Measurements from ENCODE around the gene ETFA.

Gene ETFA

GRCh38 chr15:76337059-76337695, 25.9 kb upstream of the ETFA start:
- TF ChIP-seq GATA1 (IDR thresholded peaks at IDR 0.05; ENCODE audit: low read depth, low read length) (no peak), POLR2A (IDR thresholded peaks at IDR 0.05; ENCODE audit: low read length) (no peak)
- DNase-seq: peak in 1 of 2 experiments; percentile 32

GRCh38 chr15:76336254-76337058, 25.2 kb upstream of the ETFA start, which contains the start of gene ISL2:
Gene ISL2, plus strand, starts transcription at chr15:76336773. Its CDS starts 111 bp downstream, at chr15:76336884.
- peak; percentile 45 to 61 for DNase-seq
- TF ChIP-seq GATA1 (IDR thresholded peaks at IDR 0.05; ENCODE audit: low read depth, low read length) (no peak), POLR2A (IDR thresholded peaks at IDR 0.05; ENCODE audit: low read length) (no peak)

DNA sequence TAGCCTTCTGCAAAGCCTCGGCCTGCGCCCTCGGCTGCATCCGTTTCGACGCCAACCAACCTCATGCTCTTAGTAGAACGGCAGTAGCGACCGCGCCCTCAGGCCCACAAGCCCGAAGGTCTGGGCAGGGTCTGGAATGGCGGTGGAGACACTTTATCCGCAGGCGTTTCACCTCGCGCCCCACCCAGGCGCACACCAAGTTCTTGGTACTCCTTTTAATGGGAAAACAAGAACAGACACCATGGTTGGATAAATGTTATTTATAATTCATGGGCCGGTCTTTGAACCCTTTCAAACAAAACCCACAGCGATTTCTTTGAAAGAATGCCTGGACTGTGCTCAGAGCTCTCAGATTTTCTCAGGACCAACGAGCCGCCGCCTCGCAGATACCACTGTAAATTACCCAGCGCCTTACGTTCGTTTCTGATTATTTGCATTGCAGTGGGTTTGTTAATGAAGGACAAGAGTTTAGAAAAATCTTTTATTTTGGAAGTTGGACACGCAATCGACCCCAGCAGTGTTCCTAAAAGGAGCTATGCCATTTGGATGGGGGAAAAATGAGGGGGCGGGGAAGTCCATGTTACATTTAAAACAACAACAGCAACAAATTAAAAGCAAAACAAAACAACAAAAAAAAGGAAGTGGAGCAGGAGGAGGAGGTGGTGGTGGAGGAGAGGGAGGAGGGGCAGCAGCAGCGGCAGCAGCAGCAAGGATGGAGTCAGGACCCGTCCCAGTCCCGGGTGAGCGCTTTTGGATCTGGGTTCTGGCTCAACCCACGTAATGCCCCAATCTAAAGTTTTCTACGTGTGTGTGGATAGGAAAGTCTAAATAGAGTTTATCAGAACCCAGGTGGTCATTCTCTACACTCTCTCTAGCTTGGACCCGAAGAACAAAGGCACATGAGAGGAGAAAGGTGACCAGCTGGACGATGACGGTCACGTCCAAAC, 24.3 kb upstream of the ETFA start:
- TF ChIP-seq POLR2A (IDR thresholded peaks at IDR 0.05; ENCODE audit: low read length): no peak
- TF ChIP-seq GATA1 (IDR thresholded peaks at IDR 0.05; ENCODE audit: low read depth, low read length): no peak
- peak; percentile 23 to 27 for DNase-seq

GRCh38 chr15:76334438-76335306, 23.4 kb upstream of the ETFA start:
- TF ChIP-seq POLR2A (IDR thresholded peaks at IDR 0.05; ENCODE audit: low read length) (no peak), GATA1 (IDR thresholded peaks at IDR 0.05; ENCODE audit: low read depth, low read length) (no peak)
- no peak for DNase-seq

- TF ChIP-seq POLR2A (IDR thresholded peaks at IDR 0.05; ENCODE audit: low read length) (no peak), GATA1 (IDR thresholded peaks at IDR 0.05; ENCODE audit: low read depth, low read length) (no peak)
- peak; percentile 23 to 37 for DNase-seq
These were observed 22.6 kb upstream of the ETFA start for GRCh38 chr15:76333720-76334437.

DNA sequence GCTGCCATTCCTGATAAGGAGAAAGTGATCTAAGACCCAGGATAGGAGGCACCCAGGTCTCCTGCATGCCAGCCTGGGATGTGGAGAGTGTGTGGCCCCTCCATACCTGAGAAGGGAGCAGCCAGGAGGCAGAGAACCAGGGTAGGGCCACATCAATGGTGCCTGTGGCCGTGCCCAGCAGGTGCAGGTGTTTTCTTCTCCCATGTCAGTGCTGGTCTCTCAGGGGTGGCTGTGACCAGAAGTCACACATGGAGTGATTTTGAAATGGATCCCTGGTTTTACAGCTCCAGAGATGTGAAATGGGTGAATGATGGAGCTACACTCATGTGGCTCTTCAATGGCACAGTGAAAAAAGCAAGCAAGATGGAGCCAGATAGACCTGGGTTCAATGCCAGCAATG, 22.0 kb upstream of the ETFA start:
- TF ChIP-seq GATA1 (IDR thresholded peaks at IDR 0.05; ENCODE audit: low read depth, low read length) (no peak), POLR2A (IDR thresholded peaks at IDR 0.05; ENCODE audit: low read length) (no peak)
- DNase-seq: no peak

DNA sequence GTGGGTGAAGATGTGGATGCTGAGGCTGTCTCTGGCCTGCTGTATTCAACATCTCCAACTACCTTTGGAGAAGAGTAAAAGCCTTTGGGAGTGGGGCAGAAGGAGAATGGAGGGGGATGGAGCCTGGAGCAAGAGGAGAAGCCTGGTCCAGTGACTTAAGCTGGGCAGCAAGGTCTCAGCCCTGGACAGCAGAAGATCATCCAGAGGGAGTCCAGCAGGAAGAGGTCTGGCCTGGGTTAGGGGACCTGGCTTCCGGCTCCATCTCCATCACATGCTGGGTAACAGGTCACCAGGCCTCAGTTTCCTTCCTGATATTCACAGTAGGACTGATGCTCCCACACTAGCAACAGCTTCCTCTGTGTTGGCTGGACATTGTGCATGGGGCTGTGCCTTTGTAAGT, 21.5 kb upstream of the ETFA start:
- TF ChIP-seq POLR2A (IDR thresholded peaks at IDR 0.05; ENCODE audit: low read length) (no peak), GATA1 (IDR thresholded peaks at IDR 0.05; ENCODE audit: low read depth, low read length) (no peak)
- no peak for DNase-seq

DNA sequence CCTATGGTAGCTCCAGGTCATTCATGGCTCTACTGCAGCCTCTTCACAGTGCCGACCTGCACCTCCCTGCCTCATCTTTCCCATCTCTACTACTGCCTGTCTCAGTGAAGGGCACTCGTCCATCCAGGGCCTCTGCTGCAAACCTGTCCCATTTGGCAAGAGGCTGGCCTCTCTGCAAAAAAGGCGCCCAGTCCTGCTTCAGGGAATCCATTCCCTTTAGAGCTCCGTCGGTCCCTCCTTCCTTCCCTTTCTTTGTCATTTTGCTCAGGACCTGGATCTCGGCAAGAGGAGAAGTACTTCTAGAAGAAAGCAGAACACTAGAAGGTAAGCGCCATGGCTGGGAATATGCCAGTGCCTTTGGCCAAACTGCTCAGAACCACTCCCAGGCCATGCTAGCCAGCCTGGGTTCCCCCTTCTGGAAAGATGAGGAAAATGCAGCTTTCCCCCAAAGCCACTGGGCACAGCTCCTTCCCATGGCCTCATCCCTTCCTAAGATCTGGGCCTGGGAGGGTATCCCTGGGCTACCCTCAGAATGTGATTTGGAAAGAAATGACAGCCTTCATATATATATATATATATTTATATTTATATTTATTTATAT, 18.9 kb upstream of the ETFA start:
- peak; percentile 34 to 46 for DNase-seq
- TF ChIP-seq POLR2A (IDR thresholded peaks at IDR 0.05; ENCODE audit: low read length): no peak
- no peak for TF ChIP-seq GATA1 (IDR thresholded peaks at IDR 0.05; ENCODE audit: low read depth, low read length)

- no peak for DNase-seq
- no peak for TF ChIP-seq POLR2A (IDR thresholded peaks at IDR 0.05; ENCODE audit: low read length)
- TF ChIP-seq GATA1 (IDR thresholded peaks at IDR 0.05; ENCODE audit: low read depth, low read length): no peak
These were observed 17.7 kb upstream of the ETFA start for GRCh38 chr15:76328958-76329357.

DNA sequence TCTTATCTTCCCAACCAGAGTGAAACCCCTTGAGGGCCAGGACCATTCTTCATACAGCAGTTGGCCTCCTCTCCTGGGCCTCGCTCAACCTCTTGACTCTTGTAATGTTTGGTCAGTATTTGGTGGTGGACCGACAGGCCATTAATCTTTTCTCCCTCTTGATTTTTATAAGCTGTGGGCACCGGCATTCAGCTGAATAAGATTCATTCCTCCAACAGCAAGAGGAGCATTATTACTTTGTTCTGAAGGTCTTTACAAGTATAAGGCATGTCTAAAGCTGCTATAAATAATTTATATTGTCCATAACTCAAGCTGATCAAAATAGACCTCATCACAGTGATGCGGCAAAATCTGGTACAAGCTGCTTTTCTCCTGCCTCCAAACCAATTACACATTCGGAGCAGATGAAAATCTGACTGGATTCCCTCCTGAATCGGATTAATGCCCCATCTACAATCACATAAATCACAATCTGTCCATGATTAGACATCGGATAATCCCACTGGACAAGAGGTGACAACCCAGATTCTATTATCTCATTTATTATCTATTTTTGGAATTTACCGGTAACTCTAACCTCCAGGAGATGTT, 16.9 kb upstream of the ETFA start:
- TF ChIP-seq GATA1 (IDR thresholded peaks at IDR 0.05; ENCODE audit: low read depth, low read length): no peak
- TF ChIP-seq POLR2A (IDR thresholded peaks at IDR 0.05; ENCODE audit: low read length): no peak
- no peak for DNase-seq

DNA sequence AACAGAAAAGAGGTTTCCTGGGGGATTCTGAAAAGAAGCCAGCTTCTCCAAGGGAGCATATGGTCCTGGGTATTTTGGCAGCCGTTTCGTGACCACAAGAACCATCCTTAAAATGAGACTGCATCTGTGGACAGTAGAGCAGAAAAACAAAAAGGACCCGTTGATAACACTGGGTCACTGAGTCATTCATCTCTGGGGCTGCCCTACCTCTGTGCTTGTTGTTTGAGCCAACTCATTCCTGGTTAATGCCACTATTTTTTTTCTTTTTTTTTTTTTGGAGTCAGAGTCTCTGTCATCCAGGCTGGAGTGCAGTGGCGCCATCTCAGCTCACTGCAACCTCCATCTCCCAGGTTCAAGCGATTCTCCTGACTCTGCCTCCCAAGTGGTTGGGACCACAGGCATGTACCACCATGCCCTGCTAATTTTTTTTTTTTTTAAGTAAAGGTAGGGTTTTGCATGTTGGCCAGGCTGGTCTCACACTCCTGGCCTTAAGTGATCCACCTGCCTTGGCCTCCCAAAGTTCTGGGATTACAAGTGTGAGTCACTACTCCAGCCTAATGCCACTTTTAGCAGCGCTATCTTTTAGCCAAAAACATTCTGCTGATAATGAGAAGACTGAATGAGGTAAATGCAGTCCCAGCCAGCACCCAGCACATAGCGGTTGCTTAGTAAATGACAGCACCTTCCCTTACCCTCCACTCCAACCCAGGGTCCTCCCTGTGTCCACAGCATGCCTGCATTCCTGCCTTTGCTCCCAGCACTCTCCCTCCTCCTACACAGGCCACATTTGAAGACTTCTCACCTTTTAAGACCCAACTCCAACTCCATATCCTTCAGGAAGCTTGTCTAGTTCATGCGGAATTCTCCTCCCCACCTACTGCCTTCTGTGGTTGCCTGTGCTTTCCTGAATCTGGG, 16.2 kb upstream of the ETFA start:
- no peak for TF ChIP-seq POLR2A (IDR thresholded peaks at IDR 0.05; ENCODE audit: low read length)
- TF ChIP-seq GATA1 (IDR thresholded peaks at IDR 0.05; ENCODE audit: low read depth, low read length): no peak
- DNase-seq: no peak

Measured in erythroblast (primary cell).